Colonic mucosa (tissue), 4 donors: ENCODE results near the gene ARHGAP20. TPM values are rescaled to one million over a fixed set of nuclear protein-coding genes. Genes with fewer than 3 reads are reported as not detected.
"Not testable (repeated sequence)": the region's sequence is repeated elsewhere in the genome, so short reads cannot be mapped to it uniquely, and the experiment has no call there.

Source experiments
- DNase-seq: peaks from one replicate; pipeline ENCODE4 v3.0.0-alpha.2; 2020
- H3K27ac ChIP-seq: fragments of 200-600 bp; one replicate; pipeline ENCODE4 v1.8.0; 2021
- H3K27me3 ChIP-seq: fragments of 200-600 bp; one replicate; pipeline ENCODE4 v1.8.0; 2021
- H3K36me3 ChIP-seq: fragments of 200-600 bp; one replicate; pipeline ENCODE4 v1.8.0; 2021
- H3K4me1 ChIP-seq: fragments of 200-600 bp; one replicate; pipeline ENCODE4 v1.8.0; 2021; ENCODE audit warnings: mild to moderate bottlenecking
- H3K4me3 ChIP-seq: fragments of 200-600 bp; one replicate; pipeline ENCODE4 v1.8.0; 2021
- H3K9ac ChIP-seq, 2 donors: one replicate each; pipeline ENCODE4 v1.7.0; 2013; ENCODE audit warnings: control low read depth in 2 of 2, low read depth in 2 of 2, low read length in 2 of 2
- H3K9me3 ChIP-seq: fragments of 200-600 bp; one replicate; pipeline ENCODE4 v1.8.0; 2021
- intact Hi-C: fragments of 100-400 bp; cut with DNase I; formaldehyde crosslinking; loops from one replicate; pipeline ENCODE4 v1.14.1; 2022
- total RNA-seq, 2 donors: library from RNA; stranded (reverse); fragmentation: NEBNext Ultra II Directional in 1 of 2; extraction: Animal tissue kit (Norgen Biotek cat#: 25700) in 1 of 2; gene quantifications; one replicate each; pipeline ENCODE4 v1.2.1, GENCODE V29; 2021
- TF ChIP-seq, protein P1 (sequence below): fragments of 200-600 bp; IDR thresholded peaks from one replicate; pipeline ENCODE4 v1.8.0; 2022; ENCODE audit warnings: antibody characterized with exemption, mild to moderate bottlenecking
- donor health status: healthy.
- donor health status: DM: no; HTN: no; CAD: no.
- donor health status: DM: no; HTN: no; CAD: no.

Gene ARHGAP20
- total RNA-seq, 2 donors from 2014 or later: 0.74 to 1.3 TPM

DNA sequence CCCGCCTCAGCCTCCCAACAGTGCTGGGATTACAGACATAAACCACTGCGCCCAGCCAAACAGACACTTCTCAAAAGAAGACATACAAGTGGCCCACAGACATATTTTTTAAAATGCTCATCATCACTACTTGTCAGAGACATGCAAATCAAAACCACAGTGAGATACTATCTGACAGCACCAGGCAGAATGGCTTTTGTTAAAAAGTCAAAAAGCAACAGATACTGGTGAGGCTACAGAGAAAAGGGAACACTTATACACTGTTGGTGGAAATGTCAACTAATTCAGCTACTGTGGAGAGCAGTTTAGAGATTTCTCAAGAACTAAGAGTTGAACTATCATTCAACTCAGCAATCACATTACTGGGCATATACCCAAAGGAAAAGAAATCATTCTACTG is 67.0 kb downstream of the ARHGAP20 start:
- DNase-seq: no peak
- Histone ChIP-seq H3K27ac (no peak overlapping the region), H3K36me3 (no peaks in the 10 kb centered on the region), H3K4me1 (no peaks in the 10 kb centered on the region), H3K4me3 (no peak overlapping the region), H3K9ac (no peak overlapping the region), H3K27me3 (no peaks in the 10 kb centered on the region), H3K9me3 (no peaks in the 10 kb centered on the region)
- intact Hi-C loops: no loop called here
- TF ChIP-seq, protein P1, sequence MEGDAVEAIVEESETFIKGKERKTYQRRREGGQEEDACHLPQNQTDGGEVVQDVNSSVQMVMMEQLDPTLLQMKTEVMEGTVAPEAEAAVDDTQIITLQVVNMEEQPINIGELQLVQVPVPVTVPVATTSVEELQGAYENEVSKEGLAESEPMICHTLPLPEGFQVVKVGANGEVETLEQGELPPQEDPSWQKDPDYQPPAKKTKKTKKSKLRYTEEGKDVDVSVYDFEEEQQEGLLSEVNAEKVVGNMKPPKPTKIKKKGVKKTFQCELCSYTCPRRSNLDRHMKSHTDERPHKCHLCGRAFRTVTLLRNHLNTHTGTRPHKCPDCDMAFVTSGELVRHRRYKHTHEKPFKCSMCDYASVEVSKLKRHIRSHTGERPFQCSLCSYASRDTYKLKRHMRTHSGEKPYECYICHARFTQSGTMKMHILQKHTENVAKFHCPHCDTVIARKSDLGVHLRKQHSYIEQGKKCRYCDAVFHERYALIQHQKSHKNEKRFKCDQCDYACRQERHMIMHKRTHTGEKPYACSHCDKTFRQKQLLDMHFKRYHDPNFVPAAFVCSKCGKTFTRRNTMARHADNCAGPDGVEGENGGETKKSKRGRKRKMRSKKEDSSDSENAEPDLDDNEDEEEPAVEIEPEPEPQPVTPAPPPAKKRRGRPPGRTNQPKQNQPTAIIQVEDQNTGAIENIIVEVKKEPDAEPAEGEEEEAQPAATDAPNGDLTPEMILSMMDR: no peak

DNA sequence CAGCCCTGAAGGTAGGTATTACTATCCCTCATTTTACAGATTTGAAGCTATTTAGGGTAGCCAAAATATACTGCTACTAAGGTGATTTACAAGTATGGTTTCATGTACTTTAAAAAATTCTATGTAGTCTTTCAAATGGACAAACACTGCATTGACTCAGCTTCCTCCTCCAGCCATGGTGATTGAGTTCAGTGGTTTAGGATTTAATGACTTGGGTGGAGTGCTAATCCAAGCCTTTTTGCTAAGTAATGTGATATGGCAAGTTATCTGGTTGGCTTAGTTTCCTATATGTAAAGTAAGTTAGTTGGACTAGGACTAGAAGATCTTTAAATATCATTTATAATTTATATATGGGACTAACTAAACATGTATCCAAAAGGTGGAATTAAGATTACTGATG is 77.9 kb downstream of the ARHGAP20 start:
- no peaks in the 10 kb centered on the region for H3K36me3 ChIP-seq
- H3K9ac ChIP-seq: no peak overlapping the region
- no peaks in the 10 kb centered on the region for H3K4me1 ChIP-seq
- H3K4me3 ChIP-seq: no peak overlapping the region
- H3K27ac ChIP-seq: no peak overlapping the region
- no peaks in the 10 kb centered on the region for H3K27me3 ChIP-seq
- no peaks in the 10 kb centered on the region for H3K9me3 ChIP-seq
- DNase-seq: no peak
- TF ChIP-seq, protein P1: no peak
- intact Hi-C loops: no loop called here

DNA sequence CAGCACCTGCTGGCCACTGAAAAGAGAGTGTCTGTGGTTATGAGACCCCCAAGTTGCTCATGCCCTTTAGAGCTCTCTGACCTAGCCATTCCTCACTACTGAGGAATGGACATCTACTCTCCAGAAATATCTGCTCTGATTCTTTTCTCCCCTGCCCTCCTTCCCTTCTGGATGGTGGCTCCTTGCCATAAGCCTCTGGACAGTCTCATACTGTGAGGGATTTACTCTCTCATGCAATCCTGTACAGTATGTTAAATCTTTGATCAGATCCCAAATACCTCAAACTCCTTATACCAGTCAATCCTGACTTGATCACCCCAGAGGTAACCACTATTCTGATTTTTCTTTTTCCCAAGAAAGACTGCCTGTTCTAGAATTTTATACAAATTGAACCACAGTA is 80.7 kb downstream of the ARHGAP20 start:
- no peak overlapping the region for H3K9ac ChIP-seq
- TF ChIP-seq, protein P1: no peak
- H3K4me3 ChIP-seq: no peak overlapping the region
- no peaks in the 10 kb centered on the region for H3K27me3 ChIP-seq
- DNase-seq: no peak
- no peak overlapping the region for H3K27ac ChIP-seq
- no peaks in the 10 kb centered on the region for H3K4me1 ChIP-seq
- no peaks in the 10 kb centered on the region for H3K36me3 ChIP-seq
- intact Hi-C loops: no loop called here
- no peaks in the 10 kb centered on the region for H3K9me3 ChIP-seq

DNA sequence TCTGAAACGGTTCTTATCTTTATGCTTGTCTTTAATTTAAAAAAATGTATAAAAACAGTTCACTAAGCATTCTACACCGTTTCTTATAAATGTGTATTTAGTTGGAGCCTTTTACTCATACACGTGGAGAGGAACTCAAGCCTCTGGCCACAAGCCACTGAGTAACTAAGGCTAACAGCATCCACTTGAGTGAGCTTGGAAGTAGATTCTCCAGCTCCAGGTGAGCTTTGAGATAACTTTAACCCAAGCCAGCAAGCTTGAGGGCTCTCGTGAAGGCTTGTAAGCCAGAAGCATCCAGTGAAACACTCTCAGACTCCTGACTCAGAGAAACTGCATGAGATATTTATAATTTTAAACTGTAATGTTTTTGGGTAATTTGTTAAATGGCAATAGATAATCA is 82.6 kb downstream of the ARHGAP20 start:
- intact Hi-C loops: no loop called here
- Histone ChIP-seq H3K27me3 (no peaks in the 10 kb centered on the region), H3K9me3 (no peaks in the 10 kb centered on the region), H3K36me3 (no peaks in the 10 kb centered on the region), H3K9ac (no peak overlapping the region), H3K4me3 (no peak overlapping the region), H3K27ac (no peak overlapping the region), H3K4me1 (no peaks in the 10 kb centered on the region)
- TF ChIP-seq, protein P1: no peak
- no peak for DNase-seq

DNA sequence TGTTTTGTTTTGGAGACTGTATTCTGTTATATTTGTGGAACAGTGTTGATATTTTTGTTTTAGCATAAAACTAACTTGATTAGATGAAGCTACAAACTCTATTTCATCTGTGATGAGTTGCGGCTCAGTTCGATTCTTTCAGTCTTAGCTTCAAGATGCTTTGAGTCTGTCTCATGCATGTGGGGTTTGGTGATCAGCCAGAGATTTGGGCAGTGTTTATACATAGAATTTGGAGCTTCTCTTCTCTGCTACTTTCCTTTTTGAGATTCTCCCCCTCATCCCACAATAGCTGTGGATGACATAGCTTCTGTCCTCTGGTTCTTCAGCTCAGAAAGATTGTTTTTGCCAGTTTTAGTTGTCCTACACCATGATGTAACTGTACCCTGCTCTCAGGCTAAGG is 90.4 kb downstream of the ARHGAP20 start:
- TF ChIP-seq, protein P1: no peak
- Histone ChIP-seq H3K36me3 (no peaks in the 10 kb centered on the region), H3K4me1 (no peaks in the 10 kb centered on the region), H3K9ac (no peak overlapping the region), H3K9me3 (no peaks in the 10 kb centered on the region), H3K4me3 (no peak overlapping the region), H3K27ac (no peak overlapping the region), H3K27me3 (no peaks in the 10 kb centered on the region)
- no peak for DNase-seq
- intact Hi-C loops: no loop called here

DNA sequence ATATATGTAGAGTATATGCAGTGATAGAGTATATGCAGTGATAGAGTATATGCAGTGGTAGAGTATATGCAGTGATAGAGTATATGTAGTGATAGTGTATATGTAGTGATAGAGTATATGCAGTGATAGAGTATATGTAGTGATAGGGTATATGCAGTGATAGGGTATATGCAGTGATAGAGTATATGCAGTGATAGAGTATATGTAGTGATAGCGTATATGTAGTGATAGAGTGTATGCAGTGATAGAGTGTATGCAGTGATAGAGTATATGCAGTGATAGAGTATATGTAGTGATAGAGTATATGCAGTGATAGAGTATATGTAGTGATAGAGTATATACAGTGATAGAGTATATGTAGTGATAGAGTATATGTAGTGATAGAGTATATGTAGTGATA is 92.9 kb downstream of the ARHGAP20 start:
- H3K9ac ChIP-seq, H3K9me3 ChIP-seq, H3K36me3 ChIP-seq, intact Hi-C loops, H3K27ac ChIP-seq, DNase-seq, H3K27me3 ChIP-seq, H3K4me1 ChIP-seq, H3K4me3 ChIP-seq: not testable (repeated sequence)
